GM23338 (cell line): ENCODE measurements around the gene BCL2A1.

Experiments used
- CREB1 ChIP-seq: fragments of 250-450 bp; sonication (Bioruptor Pico); IDR thresholded peaks from 2 replicates; pipeline ENCODE4 v1.5.0; 2020; ENCODE audit warnings: low read depth, mild to moderate bottlenecking, moderate library complexity
- EZH2 ChIP-seq: fragments of 200-600 bp; sonication (generic); IDR thresholded peaks from one replicate; pipeline ENCODE4 v1.8.0; 2017; ENCODE audit warnings: antibody characterized with exemption, mild to moderate bottlenecking, low read depth; ENCODE audit not compliant: unreplicated experiment
- EZH2phosphoT487 ChIP-seq: fragments of 200-600 bp; sonication (generic); IDR thresholded peaks from one replicate; pipeline ENCODE4 v1.8.1; 2018; ENCODE audit warnings: antibody characterized with exemption; ENCODE audit not compliant: unreplicated experiment
- JUNB ChIP-seq: IDR thresholded peaks from one replicate; pipeline ENCODE4 v1.6.1; 2016; ENCODE audit warnings: antibody characterized with exemption; ENCODE audit not compliant: unreplicated experiment
- NANOG ChIP-seq: IDR thresholded peaks from 2 replicates; pipeline ENCODE4 v1.6.1; 2016; ENCODE audit warnings: antibody characterized with exemption, borderline replicate concordance
- POLR2AphosphoS5 ChIP-seq: IDR thresholded peaks from 2 replicates; pipeline ENCODE4 v1.6.1; 2016; ENCODE audit warnings: antibody characterized with exemption, low read depth
- ZNF331 ChIP-seq: fragments of 250-450 bp; sonication (Bioruptor Pico); IDR thresholded peaks from 2 replicates; pipeline ENCODE4 v1.5.0; 2020; ENCODE audit warnings: low read depth, mild to moderate bottlenecking, moderate library complexity
- TF ChIP-seq, protein P1 (sequence below), 2 experiments: fragments of 200-600 bp in 1 of 2; sonication (generic) in 1 of 2; conservative IDR thresholded peaks; 2 replicates each; pipeline versions ENCODE4 v1.5.1 to v1.6.1; 2016 to 2017; ENCODE audit warnings: antibody characterized with exemption in 2 of 2, low read depth in 2 of 2, mild to moderate bottlenecking in 2 of 2, moderate library complexity in 1 of 2
- TF ChIP-seq, protein P2 (sequence below): IDR thresholded peaks from one replicate; pipeline ENCODE4 v1.6.1; 2018; ENCODE audit warnings: antibody characterized with exemption; ENCODE audit not compliant: unreplicated experiment
- TF ChIP-seq, protein P3 (sequence below): IDR thresholded peaks from 2 replicates; pipeline ENCODE4 v1.6.1; 2016; ENCODE audit warnings: antibody characterized with exemption
- TF ChIP-seq, protein P4 (sequence below): fragments of 250-450 bp; sonication (Bioruptor Pico); IDR thresholded peaks from 2 replicates; pipeline ENCODE4 v1.5.0; 2020; ENCODE audit warnings: mild to moderate bottlenecking, moderate library complexity

DNA sequence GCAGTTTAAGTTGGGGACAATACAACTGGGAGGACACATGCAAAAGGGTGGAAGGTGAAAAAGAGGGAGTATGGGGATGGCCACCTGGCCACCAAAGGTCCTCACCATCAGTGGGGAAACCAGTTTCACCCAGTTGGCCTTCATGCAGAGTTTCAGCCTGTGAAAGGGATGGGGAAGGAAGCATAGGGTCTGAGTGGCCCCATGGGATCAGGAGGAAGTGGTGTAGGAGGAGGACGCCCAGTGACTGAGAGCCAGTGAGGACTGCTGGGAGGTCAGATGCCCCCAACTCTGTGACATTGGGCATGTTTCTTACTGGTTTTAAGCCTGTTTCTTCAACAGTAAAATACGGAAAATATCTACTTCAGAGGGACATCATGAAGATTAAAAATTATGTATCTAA, 16.3 kb downstream of the BCL2A1 start:
- TF ChIP-seq EZH2 = no peak
- TF ChIP-seq, protein P1, sequence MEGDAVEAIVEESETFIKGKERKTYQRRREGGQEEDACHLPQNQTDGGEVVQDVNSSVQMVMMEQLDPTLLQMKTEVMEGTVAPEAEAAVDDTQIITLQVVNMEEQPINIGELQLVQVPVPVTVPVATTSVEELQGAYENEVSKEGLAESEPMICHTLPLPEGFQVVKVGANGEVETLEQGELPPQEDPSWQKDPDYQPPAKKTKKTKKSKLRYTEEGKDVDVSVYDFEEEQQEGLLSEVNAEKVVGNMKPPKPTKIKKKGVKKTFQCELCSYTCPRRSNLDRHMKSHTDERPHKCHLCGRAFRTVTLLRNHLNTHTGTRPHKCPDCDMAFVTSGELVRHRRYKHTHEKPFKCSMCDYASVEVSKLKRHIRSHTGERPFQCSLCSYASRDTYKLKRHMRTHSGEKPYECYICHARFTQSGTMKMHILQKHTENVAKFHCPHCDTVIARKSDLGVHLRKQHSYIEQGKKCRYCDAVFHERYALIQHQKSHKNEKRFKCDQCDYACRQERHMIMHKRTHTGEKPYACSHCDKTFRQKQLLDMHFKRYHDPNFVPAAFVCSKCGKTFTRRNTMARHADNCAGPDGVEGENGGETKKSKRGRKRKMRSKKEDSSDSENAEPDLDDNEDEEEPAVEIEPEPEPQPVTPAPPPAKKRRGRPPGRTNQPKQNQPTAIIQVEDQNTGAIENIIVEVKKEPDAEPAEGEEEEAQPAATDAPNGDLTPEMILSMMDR (conservative IDR thresholded peaks at IDR 0.05; ENCODE audit: low read depth in 2 of 2) = no peak
- no peak for TF ChIP-seq POLR2AphosphoS5
- no peak for TF ChIP-seq EZH2phosphoT487
- TF ChIP-seq, protein P2, sequence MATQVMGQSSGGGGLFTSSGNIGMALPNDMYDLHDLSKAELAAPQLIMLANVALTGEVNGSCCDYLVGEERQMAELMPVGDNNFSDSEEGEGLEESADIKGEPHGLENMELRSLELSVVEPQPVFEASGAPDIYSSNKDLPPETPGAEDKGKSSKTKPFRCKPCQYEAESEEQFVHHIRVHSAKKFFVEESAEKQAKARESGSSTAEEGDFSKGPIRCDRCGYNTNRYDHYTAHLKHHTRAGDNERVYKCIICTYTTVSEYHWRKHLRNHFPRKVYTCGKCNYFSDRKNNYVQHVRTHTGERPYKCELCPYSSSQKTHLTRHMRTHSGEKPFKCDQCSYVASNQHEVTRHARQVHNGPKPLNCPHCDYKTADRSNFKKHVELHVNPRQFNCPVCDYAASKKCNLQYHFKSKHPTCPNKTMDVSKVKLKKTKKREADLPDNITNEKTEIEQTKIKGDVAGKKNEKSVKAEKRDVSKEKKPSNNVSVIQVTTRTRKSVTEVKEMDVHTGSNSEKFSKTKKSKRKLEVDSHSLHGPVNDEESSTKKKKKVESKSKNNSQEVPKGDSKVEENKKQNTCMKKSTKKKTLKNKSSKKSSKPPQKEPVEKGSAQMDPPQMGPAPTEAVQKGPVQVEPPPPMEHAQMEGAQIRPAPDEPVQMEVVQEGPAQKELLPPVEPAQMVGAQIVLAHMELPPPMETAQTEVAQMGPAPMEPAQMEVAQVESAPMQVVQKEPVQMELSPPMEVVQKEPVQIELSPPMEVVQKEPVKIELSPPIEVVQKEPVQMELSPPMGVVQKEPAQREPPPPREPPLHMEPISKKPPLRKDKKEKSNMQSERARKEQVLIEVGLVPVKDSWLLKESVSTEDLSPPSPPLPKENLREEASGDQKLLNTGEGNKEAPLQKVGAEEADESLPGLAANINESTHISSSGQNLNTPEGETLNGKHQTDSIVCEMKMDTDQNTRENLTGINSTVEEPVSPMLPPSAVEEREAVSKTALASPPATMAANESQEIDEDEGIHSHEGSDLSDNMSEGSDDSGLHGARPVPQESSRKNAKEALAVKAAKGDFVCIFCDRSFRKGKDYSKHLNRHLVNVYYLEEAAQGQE = no peak
- TF ChIP-seq, protein P3, sequence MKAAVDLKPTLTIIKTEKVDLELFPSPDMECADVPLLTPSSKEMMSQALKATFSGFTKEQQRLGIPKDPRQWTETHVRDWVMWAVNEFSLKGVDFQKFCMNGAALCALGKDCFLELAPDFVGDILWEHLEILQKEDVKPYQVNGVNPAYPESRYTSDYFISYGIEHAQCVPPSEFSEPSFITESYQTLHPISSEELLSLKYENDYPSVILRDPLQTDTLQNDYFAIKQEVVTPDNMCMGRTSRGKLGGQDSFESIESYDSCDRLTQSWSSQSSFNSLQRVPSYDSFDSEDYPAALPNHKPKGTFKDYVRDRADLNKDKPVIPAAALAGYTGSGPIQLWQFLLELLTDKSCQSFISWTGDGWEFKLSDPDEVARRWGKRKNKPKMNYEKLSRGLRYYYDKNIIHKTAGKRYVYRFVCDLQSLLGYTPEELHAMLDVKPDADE = no peak
- TF ChIP-seq JUNB = no peak
- TF ChIP-seq, protein P4, sequence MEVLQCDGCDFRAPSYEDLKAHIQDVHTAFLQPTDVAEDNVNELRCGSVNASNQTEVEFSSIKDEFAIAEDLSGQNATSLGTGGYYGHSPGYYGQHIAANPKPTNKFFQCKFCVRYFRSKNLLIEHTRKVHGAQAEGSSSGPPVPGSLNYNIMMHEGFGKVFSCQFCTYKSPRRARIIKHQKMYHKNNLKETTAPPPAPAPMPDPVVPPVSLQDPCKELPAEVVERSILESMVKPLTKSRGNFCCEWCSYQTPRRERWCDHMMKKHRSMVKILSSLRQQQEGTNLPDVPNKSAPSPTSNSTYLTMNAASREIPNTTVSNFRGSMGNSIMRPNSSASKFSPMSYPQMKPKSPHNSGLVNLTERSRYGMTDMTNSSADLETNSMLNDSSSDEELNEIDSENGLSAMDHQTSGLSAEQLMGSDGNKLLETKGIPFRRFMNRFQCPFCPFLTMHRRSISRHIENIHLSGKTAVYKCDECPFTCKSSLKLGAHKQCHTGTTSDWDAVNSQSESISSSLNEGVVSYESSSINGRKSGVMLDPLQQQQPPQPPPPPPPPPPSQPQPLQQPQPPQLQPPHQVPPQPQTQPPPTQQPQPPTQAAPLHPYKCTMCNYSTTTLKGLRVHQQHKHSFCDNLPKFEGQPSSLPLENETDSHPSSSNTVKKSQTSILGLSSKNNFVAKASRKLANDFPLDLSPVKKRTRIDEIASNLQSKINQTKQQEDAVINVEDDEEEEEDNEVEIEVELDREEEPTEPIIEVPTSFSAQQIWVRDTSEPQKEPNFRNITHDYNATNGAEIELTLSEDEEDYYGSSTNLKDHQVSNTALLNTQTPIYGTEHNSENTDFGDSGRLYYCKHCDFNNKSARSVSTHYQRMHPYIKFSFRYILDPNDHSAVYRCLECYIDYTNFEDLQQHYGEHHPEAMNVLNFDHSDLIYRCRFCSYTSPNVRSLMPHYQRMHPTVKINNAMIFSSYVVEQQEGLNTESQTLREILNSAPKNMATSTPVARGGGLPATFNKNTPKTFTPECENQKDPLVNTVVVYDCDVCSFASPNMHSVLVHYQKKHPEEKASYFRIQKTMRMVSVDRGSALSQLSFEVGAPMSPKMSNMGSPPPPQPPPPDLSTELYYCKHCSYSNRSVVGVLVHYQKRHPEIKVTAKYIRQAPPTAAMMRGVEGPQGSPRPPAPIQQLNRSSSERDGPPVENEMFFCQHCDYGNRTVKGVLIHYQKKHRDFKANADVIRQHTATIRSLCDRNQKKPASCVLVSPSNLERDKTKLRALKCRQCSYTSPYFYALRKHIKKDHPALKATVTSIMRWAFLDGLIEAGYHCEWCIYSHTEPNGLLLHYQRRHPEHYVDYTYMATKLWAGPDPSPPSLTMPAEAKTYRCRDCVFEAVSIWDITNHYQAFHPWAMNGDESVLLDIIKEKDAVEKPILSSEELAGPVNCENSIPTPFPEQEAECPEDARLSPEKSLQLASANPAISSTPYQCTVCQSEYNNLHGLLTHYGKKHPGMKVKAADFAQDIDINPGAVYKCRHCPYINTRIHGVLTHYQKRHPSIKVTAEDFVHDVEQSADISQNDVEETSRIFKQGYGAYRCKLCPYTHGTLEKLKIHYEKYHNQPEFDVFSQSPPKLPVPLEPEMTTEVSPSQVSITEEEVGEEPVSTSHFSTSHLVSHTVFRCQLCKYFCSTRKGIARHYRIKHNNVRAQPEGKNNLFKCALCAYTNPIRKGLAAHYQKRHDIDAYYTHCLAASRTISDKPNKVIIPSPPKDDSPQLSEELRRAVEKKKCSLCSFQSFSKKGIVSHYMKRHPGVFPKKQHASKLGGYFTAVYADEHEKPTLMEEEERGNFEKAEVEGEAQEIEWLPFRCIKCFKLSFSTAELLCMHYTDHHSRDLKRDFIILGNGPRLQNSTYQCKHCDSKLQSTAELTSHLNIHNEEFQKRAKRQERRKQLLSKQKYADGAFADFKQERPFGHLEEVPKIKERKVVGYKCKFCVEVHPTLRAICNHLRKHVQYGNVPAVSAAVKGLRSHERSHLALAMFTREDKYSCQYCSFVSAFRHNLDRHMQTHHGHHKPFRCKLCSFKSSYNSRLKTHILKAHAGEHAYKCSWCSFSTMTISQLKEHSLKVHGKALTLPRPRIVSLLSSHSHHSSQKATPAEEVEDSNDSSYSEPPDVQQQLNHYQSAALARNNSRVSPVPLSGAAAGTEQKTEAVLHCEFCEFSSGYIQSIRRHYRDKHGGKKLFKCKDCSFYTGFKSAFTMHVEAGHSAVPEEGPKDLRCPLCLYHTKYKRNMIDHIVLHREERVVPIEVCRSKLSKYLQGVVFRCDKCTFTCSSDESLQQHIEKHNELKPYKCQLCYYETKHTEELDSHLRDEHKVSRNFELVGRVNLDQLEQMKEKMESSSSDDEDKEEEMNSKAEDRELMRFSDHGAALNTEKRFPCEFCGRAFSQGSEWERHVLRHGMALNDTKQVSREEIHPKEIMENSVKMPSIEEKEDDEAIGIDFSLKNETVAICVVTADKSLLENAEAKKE (CRISPR knock-in tag) = no peak
- no peak for TF ChIP-seq CREB1 (CRISPR knock-in tag)
- TF ChIP-seq NANOG = no peak
- no peak for TF ChIP-seq ZNF331
